Measurements from ENCODE around the gene PKNOX2.

Gene PKNOX2

GRCh38 chr11:125423247-125423849, 258.8 kb downstream of the PKNOX2 start:
- no peak for DNase-seq

- DNase-seq, result no peak
Measured at GRCh38 chr11:125425601-125426000, 261.1 kb downstream of the PKNOX2 start.

DNA sequence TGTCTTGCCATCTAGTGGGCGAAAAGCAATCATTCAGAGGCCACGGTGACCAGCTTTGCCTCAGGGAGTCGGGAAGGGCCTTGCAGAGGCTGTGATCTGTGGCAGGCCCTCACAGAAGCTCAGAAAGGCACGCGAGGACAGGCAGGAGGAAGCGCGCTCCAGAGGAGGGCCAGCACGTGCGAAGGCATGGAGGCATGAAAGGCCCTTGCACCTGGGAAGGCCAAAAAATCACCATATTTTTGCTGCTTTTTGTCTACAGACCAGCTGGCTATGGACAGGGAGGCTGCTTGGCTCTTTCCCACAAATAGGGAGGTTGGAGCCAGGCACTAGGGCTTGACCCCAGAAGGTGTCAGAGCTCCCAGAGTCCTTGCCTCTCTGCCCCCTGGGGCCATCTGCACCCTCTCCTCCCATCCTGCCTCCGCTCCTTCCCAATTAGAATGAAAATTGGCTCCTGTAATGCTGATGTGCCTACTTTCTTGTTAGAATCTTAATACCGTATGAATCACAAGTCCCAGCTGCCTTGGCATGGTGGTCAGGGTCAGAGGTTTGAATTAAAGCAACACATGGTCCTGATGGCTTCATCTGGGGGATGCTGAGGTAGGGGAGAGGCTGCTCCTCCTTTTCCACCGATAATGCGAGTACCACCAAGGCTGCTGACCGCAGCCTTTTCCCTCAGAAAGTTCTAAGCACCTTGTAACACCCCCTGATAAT, 262.4 kb downstream of the PKNOX2 start:
- no peak for DNase-seq

DNA sequence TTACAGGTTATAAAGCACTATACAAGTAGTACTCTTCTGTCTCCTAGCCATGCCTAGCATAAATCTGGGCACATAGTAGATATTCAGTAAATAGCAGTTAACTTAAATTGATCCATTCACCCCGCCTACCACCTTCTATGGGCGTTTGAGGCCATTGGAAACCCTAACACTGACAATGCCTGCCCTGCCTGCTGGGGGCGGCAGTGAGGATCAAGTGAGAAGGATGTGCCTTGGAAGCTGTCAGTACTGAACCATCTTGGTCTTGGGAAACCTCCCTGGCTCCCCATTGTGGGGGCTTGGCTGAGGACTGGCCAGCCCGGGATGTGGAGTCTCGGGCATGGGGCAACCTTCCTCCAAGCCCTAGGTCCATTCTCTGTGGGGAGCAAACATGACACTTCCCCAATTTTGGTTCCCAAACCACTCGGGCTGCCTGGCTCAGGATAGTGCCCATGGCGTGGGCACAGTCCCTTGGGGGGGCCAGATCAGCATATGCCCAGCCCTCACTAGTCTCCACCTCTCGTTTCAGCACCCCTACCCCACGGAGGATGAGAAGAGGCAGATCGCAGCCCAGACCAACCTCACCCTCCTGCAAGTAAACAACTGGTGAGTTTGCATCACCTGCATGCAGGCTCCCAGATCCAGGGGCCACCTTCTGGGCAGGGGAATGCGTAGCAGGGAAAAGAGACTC, 264.1 kb downstream of the PKNOX2 start:
- DNase-seq, result no peak

DNA sequence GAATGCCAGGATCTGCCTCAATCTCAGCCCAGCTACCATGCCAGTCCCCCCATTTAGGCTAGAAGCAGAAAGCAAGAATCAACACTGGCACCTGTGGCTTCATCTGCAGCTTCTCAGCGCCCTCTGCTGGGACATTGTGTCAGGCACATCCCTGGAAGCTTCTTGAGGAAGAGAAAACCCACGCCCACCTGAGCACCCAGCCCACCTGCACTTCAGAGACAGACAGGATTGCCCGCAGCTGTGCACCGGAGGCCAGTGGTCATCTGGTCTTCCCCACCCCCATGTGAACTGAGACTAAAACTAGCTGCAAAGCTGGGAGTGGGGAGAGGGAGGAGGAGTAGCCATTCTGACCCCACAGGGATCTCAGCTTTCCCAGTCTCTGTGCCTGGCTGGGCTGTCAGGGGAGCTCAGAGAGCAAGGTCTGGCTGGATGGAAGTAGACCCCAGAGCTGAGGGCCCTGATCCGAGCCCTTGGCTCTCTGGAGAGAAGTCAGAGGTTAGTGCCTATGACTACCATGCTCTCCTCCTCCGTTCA, 264.7 kb downstream of the PKNOX2 start:
- peak in 1 of 2 experiments; percentile 27 for DNase-seq

DNA sequence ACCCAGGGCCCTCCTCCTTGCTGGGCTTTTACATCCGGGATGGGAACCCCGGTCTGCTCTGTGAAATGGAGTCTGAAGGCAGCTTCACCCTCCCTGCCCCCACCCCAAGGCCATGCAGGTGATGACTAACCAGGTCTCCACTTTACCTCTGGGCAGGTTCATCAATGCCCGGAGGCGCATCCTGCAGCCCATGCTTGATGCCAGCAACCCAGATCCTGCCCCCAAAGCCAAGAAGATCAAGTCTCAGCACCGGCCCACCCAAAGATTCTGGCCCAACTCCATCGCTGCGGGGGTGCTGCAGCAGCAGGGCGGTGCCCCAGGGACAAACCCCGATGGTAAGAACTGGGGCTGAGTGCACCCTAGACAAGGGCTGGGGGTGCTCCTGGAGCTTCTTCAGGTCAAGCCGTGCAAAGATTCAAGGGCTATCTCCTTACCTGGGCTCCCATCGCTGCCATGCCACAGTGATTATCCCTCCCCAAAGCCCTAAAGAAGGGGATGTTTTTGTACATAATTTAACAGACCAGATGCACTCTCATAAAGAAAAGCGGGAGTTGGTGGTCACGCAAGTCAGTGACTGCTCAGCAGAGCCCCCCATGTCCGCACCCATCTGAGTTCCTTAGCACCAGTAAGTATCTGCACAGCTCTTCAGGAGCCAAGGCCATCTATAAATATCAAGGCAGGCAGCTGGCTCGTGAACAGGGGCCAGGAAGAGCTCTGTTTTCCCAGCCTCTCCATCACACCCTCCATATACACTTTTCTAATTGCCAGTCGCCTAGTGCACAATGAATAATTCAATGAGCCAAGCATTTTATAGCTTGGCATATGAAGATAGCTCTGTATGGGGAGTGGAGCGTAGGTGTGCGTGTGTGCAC, 265.5 kb downstream of the PKNOX2 start:
- DNase-seq, result no peak

DNA sequence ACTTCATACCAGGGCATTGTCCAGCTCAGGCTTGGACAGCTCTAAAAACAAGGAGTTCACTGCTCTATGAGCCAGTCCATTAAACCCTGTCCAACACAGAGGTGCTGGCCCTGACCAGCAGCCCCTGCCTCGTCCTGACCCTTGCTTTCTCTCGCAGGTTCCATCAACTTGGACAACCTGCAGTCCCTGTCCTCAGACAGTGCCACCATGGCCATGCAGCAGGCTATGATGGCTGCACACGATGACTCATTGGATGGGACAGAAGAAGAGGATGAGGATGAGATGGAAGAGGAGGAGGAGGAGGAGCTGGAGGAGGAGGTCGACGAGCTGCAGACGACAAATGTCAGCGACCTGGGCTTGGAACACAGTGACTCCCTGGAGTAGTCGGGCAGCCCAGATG, 266.5 kb downstream of the PKNOX2 start:
- no peak for DNase-seq

DNA sequence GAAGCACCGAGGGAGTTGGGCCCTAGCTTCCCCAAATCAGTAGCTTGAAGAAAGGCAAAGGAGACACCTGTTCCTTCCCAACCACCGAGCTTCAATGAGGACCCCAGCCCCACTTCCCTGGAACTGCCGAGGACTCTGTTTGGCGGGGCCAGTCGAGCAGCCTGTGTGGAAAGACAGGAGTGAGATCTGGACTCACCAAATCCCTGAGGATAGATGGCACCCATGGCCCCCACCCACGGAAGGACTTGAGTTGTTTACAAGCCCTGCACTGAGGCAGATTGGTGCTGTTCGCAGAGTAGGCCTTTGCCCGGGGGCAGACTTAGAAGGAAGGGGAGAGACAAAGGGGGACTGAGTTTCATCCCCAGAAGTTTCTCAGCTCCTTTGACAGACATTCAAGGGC, 266.9 kb downstream of the PKNOX2 start:
- DNase-seq, result no peak

DNA sequence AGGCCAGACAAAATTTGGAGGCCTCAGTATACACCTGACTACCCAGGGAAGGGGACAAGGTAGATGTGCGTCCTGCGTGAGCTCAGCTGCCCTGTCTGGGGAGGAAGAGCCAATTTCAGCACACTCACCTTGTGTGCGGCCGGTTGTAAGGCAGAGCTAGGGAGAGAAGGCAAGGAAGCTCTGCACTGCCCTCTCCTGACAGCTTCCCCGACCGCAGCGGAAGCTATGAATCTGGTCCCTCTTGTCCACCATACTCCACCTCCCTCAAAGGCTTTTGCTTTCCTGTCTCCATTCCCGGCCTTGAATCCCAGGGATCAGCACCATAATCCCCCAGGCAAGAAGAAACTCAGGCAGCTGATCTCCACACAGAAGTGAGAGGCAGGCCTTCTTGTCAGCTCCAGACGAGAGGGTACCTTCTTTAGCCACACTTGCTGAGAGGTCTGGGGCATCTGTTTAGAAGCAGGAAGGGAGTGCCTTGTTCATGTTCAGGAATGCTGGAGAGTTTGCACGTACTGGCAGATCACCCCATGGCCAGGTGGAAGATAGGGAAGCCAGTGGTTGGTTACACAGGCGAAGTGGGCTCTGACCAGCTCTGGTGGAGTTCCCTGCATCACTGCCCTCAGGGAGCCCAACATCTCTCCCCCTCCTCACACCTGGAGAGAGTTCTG, 269.0 kb downstream of the PKNOX2 start:
- peak in 1 of 2 experiments; percentile 45 for DNase-seq

GRCh38 chr11:125435461-125436238, 271.1 kb downstream of the PKNOX2 start:
- DNase-seq, result no peak

GRCh38 chr11:125441648-125442410, 277.3 kb downstream of the PKNOX2 start:
- no peak for DNase-seq

- no peak for DNase-seq
Measured at GRCh38 chr11:125442946-125443345, 278.4 kb downstream of the PKNOX2 start.

DNA sequence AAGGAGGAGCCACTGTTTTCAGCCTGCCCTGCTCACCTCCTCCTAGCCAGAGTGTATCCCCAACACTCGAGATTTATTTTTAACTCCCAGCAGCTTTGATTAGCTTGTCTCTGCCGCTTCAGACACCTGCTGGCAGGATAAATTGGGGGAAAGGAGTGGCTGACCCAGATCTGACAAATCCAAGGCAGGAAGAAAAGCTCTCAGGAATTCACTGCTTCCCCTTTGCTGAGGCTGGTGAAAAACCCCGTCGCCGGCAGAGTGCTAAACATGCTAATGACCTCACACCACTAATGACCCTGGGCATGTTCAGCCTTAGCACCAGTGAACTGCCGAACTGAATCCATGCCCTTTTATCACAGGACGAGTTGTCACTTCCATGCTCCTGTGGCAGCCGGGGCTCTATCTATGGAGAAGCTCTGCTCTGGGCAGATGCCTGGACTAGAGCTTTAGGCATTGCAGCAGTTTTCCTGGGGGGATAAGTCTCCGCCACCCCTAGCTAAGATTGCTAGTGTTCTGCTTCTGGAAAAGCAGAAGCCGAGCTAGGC, 279.3 kb downstream of the PKNOX2 start:
- DNase-seq, result peak; percentile 42 to 58

- no peak for DNase-seq
Measured at GRCh38 chr11:125445731-125446130, 281.2 kb downstream of the PKNOX2 start.

DNA sequence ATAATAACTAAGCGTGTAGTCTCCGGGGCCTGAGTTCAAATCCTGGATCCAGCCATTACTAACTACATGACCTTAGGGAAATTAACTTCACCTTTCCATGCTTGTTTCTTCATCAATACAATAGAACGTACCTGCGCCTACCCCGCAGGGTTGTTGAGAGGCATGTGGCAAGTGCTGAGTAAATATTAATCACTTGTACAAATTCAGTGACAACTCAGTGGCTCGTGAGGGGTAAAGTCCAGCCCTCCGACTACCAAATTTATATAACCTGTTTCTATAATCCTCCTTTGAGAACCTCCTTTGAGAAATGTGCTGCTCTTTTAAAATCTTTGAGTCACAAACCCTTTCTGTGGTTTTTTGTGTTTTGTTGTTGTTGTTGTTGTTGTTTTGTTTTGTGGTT, 281.7 kb downstream of the PKNOX2 start:
- DNase-seq, result no peak

- no peak for DNase-seq
Measured at GRCh38 chr11:125447721-125448120, 283.2 kb downstream of the PKNOX2 start.

DNA sequence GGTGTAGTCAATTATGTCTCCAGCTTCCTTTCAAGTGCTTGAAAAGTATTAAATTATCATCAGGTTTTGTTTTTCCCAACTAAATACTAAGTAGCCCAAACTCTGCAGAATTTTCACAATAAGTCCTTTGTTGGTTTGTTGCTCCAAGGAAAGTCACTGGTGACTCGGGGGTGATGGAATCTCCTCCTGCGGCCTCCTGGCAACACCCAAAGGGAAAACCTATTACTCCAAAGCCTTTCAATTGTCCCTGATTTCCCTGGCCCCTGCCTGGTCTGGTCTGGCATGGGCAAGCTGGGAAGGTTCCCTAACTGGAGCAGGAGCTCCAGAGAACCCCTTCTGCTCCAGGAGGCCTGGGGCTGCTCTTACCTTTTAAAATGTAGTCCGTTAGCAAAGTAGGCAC, 283.6 kb downstream of the PKNOX2 start:
- DNase-seq, result no peak

DNA sequence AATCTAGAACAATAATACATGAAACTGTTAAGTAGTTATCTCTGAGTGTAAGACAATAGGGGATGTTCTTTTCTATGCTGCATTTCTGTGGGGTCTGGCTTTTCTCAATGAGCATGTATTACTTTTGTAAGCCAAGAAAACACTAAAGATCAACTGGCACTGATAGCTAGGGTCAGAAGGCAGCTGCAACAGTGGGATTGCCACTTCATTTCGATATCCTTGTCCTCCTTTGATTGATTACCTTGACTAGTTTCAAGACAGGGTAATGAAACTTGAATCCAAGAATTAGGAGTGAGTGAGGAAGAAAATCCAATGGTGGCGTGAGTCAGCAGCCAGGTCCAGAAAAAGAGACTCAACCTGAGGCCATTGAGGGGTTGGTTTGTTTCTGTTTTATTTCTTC, 285.0 kb downstream of the PKNOX2 start:
- DNase-seq, result no peak

DNA sequence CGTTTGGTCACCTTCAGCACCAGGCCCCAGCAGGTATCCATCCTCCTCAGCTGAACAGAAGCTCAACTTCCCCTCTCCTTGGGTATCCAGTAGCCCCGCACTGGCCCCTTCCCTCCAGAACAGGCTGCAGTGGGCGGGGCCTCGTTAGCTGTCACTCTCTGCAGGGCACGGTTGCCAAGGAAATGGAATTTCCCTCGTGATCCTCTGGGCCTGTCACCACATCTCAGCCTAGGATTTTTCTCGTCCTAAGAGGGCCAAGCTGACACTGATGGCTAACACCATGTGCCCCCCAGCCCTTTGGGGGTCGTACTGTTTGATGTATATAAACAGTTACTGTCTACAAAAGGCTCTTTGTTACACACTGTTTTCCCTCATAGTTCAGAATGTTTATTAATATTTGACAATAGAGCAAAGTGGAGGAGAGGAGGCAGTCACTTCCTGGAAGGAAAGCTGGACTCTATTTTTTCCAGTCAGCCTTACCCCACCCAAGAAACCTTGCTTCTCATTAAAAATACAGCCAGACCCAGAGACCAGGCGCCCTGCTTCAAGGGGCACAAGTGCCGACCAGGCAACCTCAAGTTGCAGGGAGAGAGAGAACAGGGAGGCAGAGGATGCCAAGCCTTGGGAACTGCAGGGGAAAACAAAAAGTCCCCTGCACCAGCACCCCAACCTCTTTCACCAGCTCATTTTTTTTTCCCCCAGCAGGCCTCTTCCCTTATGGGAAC, 287.0 kb downstream of the PKNOX2 start:
- no peak for DNase-seq

DNA sequence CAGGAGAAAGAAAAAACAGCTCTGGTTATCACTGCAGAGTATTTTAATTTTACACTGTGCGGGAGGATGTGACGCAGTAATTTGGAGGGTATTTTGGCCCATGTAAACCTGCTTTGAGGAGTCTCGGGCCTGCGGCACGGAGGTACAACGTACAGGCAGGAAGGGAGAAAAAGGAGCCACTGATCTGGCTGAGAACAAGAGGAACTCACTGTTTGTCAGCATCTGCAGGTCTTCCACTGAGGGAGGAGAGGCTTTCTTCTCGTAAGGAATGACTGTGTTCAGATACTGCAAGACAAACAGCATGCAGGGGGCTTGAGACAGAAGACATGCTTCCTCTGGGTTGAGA, 287.5 kb downstream of the PKNOX2 start:
- no peak for DNase-seq
